Diencephalon (tissue), 1 donor: ENCODE data around the gene NAV1. TPM values are rescaled to one million over a fixed set of nuclear protein-coding genes. Genes with fewer than 3 reads are reported as not detected.

Source experiments
- total RNA-seq: library from RNA; depleted of rRNA; stranded (reverse); fragments of >200 nt; gene quantifications from one replicate; pipeline ENCODE4 v1.2.3, GENCODE V29; 2014

Gene NAV1, protein sequence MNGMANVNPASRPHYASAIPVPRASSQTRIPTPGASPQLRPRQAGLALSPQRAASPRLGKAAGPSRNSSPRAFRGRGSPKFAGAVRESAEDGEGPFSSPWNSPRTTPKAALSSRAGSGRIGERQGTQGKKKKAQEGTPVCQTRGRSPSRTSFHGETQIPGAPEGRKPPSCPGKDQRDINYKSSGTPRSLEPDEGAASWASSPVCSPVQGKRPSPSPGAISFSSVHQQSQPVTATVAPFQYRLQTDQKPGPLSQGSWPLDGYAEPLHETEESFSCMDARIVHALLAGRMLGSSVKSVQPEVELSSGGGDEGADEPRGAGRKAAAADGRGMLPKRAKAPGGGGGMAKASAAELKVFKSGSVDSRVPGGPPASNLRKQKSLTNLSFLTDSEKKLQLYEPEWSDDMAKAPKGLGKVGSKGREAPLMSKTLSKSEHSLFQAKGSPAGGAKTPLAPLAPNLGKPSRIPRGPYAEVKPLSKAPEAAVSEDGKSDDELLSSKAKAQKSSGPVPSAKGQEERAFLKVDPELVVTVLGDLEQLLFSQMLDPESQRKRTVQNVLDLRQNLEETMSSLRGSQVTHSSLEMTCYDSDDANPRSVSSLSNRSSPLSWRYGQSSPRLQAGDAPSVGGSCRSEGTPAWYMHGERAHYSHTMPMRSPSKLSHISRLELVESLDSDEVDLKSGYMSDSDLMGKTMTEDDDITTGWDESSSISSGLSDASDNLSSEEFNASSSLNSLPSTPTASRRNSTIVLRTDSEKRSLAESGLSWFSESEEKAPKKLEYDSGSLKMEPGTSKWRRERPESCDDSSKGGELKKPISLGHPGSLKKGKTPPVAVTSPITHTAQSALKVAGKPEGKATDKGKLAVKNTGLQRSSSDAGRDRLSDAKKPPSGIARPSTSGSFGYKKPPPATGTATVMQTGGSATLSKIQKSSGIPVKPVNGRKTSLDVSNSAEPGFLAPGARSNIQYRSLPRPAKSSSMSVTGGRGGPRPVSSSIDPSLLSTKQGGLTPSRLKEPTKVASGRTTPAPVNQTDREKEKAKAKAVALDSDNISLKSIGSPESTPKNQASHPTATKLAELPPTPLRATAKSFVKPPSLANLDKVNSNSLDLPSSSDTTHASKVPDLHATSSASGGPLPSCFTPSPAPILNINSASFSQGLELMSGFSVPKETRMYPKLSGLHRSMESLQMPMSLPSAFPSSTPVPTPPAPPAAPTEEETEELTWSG (N-terminal part only)
- total RNA-seq, result 71.0 TPM

DNA sequence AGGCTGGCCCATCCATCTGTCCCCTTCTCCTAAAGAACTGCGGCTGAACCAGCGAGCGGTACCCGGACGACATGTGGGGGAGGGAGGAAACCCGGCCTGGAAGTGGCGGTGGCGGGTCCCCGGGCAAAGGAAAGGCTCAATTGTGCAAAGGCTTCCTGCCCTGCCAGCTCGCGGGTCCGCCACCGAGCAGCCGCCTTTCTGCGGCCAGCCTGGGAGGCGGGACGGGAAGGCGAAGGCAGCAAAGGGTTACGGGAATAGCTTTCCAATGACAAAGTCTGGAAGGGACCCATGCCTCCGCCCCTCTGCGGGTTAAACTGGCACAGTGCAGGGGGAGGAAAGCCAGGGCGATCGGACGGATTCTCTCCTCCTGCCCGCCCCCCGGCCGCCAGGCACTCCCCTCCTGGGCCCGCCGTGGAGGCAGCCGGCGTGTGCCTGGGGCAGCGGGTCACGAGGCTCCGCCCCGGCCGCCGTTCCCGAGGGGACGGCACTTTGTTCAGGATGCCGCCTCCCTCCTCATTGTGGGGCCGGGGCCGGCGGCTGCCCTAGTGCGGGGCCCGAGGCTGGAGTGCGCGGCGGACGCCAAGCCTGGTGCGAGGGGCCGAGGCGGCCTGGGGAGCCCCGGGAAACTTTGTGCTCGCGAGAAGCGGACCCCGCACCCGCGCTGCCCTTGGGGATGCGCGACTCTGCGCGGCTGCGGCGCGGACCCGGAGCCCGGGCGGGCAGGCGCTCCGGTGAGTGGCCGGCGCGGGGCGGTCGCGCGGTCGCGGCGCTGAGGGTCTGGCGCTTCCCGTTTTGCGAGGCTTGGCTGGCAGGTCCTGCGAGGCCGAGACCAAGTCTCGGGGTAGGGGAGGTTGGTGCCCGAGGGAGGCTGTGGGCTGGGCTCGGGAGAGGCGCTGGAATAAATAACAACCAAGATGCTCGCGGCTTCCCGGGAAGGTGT, at the start of gene NAV1:
NAV1 (plus strand) TSS at position 516 of the 940 bp plus-strand sequence. CDS start 83,758 bp downstream, outside the sequence.

DNA sequence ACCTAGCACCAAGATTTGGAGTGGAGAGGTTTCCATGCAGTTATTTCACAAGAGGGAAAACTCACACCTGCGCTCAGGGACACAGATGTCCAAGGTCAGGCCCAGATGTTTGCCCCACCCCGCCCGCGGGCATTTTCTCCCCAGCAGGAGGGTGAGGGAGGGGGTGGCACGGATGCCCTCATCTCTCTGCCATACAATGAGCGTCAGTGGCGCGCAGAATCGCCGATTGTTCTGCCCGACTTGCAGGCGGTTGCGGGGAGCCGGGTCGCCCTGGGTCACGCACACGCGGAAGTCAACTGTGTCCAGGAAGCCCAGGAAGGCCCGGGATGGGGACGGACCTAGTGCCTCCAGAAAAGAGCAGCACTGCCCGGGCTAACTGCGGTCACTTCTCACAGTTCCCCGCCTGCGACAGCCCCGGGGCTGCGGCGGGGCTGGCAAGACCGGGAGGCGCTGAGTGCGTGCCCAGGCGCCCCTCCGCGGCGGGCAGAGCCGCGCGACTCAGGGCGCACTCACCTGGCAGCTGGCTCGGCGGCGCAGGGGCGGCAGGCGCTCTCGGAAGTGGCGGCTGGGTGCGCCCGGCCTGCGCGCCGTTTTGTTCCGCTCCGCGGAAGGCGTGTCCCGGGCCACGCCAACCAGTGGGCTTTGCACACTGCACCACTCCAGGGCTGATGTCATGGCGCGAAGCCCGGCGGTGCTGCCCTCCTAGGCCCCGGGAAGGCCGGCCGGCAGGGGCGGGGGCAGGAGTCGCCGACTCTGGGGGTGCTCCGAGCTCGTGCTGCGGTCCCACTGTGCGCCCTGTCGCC, 32.2 kb upstream of the NAV1 start, which contains the start of gene CSRP1:
CSRP1 (minus strand) TSS at position 567 of the 803 bp plus-strand sequence. CDS start 10,820 bp downstream, outside the sequence.

Other genes starting within 250 kb of the NAV1 start
- gene TNNT2, start 161.4 kb upstream of the NAV1 start, total RNA-seq, result not detected
- gene LAD1, start 139.8 kb upstream of the NAV1 start, total RNA-seq, result 0.23 TPM
- gene TNNI1, start 117.4 kb upstream of the NAV1 start, total RNA-seq, result 0.69 TPM
- gene PHLDA3, start 69.9 kb upstream of the NAV1 start, total RNA-seq, result 12.9 TPM
- 32.1 TPM for gene CSRP1, start 32.0 kb upstream of the NAV1 start, total RNA-seq